Neural cell (in vitro differentiated cells): ENCODE measurements around the gene FCGR3A.
"Not testable (repeated sequence)": the region's sequence is repeated elsewhere in the genome, so short reads cannot be mapped to it uniquely, and the experiment has no call there.

Experiments used
- POLR2AphosphoS5 ChIP-seq: IDR thresholded peaks from 2 replicates; pipeline ENCODE4 v1.6.1; 2012
- RAD21 ChIP-seq: fragments of 450-650 bp; conservative IDR thresholded peaks from 2 replicates; pipeline ENCODE4 v1.6.1; 2014; ENCODE audit warnings: antibody characterized with exemption, mild to moderate bottlenecking, moderate library complexity

DNA sequence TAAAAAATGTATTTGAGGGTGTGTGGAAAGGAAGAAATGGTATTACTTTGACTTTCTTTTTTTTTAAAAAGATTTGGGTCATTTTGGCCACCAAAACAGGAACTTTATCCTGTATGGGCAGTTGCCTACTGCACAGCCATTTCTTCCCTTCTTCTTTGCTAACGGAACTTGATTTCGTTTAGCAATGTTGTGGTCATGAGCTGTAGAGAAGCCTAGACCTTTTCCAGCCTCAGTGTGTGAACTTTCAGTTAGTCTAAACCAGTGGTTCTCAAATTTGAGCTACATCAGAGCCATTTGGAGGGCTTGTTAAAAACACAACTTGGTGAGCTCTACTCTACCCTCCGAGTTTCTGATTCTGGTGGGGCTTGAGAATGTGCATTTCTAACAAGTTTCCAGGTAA lies 12.8 kb upstream of the FCGR3A start:
- not testable (repeated sequence) for TF ChIP-seq RAD21, POLR2AphosphoS5
